HG03558 (cell line): ENCODE measurements around the gene MYH9.
"Not testable (repeated sequence)": the region's sequence is repeated elsewhere in the genome, so short reads cannot be mapped to it uniquely, and the experiment has no call there.

Experiments used
- ATAC-seq: cut with Tn5 transposase; IDR thresholded peaks from one replicate; pipeline ENCODE4 v1.9.1; 2021; ENCODE audit warnings: moderate number of reproducible peaks; ENCODE audit not compliant: unreplicated experiment; ENCODE audit errors: extremely low read depth

MYH9 gene

DNA sequence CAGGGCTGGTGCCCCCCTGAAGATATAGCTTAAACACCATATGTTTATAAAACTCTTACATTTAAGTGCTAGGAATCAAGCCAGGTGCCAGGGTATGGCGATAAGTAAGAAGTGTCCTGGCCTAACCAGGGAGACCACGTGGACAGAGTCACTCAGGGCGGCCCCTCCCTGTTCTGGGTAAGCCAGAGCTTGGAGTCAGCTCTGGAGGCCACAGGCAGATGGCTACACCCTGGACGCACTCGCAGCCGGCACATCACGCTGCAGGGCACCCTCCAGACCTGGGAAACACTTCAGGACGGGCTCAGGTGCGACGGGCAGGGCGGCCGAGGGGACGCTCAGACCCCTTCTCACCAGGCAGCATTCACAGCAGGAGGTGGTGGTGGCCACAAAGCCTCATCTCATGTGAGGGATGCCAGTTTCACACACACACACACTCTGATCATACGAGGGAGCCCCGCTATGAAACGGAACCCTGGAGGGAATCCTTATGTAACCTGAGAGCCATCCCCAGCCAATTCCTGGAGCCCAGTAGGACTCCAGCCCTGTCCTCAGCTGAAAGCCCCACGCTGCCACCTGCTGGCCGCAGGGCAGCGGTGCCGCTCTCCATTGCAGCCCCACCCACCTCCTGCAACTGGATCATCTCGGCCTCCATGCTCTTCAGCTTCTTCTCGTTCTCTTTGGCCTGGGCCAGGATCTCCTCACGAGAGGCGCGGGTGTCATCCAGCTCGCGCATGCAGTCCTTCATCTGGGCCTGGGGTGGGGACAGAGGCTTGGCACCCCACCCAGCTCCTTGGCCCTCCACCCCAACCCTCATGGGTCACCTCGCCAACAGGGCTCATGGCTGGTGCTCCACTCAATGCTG, 101.4 kb downstream of the MYH9 start:
- ATAC-seq: no peak

DNA sequence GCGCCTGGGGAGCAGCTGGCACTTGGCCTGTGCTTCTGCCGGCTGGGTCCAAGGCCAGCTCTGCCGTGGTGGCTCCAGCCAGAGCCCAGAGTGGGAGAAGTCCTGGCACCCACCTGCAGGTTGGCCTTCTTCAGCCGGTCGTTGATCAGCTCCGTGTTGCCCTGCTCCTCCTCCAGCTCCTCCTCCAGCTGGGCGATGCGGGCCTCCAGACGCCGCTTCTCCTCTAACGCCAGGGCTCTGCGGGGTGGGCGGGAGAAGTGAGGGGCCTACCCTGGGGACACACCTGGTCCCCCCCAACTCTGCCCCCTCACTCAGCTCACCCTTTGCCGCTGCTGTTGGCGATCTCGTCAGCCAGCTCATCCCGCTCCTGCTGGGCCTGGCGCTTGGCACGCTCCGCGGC, 102.2 kb downstream of the MYH9 start:
- no peak for ATAC-seq

DNA sequence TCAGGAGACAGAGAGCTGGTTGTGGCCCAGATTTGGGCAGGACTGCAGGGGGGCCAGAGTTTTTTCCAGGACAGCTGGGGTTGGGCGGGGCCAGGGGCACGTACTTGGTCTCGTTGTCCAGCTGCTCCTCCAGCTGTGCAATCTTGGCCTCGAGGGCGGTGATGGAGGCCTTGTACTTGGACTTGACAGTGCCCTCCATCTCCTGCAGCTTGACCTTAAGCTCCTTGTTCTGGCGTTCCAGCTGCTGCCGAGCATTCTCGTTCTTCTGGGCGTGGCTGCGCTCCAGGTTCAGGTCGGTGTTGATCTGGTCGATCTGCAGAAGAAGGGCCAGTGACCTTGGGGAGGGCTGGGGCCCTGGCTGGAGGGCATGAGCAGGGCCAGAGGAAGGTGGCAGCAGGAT, 102.8 kb downstream of the MYH9 start:
- no peak for ATAC-seq

DNA sequence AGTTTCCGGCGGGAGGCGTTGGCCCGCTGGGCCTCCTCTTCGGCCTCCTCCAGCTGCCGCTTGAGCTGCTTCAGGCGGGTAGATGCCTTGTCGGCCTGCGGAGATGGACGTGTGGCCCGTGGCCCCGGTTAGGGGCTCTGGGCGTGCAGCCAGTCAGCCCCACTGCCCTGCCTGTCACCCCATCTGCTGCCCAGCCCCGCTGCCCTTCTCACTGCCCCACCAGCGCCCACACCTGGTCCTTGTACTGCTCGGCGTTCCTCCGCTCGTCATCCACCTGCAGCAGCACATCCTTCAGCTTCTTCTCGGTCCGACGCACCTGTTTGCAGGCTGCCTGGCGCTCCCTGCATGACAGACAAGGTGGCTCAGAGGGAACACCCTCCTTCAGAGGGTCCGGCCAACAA, 103.6 kb downstream of the MYH9 start:
- no peak for ATAC-seq

DNA sequence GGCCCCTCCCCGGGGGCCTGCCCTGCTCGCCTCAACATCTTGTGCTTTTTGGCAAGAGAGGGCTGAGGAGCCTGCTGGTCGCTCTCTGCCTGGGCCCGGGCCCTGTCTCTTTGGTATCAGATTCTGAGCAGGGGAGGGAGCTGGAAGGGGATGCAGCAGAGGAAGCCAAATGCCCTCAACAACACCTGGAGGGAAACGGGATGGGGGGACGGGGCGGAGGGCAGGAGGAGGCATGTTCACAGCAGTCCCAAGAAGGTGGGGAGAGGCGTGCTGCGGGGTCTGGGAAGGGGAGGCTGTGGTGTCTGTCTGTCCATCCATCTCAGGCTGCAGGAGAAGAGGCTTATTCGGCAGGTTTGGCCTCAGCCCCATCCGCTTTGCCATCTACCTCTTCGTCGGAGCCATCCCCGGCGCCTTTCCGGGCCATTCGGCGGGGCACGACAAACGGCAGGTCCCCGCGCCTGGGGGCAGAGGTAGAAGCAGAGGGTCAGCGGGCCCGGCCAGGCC, 105.4 kb downstream of the MYH9 start:
- ATAC-seq: no peak

DNA sequence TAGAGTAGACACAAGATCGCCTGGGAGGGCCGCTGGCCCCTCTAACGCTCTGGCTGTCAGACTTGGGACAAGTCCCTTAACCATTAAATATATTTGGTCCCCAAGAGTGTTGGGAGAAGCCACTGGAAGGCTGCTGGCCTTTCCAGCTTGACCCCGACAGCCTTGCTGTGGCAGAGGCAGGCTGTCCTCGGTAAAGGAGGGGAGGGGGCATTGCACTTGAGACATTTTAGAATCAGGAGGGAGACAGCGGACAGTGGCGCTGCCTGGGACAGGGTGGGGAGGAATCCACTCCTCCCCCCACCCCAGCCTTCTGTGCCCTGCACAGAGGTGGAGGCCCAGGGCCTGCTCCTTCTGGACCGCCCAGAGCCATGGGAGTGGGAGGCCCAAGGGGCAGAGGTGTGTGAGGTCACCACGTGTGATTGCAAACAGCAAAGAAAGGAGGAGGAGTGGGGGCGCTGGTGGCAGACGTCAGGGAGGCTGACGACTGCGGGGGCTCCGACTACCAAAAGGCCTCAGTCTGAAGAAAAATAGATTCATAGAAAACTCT, 105.9 kb downstream of the MYH9 start:
- no peak for ATAC-seq

DNA sequence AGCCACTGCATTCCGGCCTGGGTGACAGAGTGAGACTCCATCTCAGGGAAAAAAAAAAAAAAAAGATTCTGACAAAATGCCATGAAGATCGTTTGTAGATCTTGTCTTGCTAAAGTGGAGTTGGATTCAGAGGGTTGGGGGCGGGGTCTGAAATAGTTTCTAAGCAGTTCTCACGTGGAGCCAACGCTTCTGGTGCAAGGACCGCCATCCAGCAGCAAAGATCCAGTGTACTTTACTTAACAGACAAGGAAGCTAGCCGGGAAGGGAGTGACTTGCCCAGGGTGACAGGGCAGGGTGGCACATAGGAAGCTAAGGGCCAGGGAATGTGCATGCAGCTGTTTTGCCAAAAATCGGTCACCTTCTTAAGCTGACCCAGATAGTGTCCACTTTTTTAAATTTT, 107.4 kb downstream of the MYH9 start:
- ATAC-seq: no peak

DNA sequence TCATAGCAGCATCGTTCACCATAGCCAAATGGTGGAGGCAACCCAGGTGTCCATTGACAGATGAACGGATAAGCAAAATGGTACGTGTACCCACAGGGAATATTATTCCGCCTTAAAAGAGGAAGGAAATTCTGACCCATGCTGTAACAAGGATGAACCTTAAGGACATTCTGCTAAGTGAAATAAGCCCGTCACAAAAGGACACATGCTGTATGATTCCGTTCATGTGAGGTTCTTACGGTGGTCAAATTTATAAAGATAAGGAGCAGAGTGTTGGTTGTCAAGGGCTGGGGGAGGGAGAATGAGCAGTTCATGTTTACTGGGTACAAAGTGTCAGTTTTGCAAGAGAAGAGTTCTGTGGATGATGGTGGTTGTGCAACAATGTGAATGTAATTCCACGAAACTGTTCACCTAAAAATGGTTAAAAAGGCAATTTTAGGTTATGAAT, 108.5 kb downstream of the MYH9 start:
- no peak for ATAC-seq

DNA sequence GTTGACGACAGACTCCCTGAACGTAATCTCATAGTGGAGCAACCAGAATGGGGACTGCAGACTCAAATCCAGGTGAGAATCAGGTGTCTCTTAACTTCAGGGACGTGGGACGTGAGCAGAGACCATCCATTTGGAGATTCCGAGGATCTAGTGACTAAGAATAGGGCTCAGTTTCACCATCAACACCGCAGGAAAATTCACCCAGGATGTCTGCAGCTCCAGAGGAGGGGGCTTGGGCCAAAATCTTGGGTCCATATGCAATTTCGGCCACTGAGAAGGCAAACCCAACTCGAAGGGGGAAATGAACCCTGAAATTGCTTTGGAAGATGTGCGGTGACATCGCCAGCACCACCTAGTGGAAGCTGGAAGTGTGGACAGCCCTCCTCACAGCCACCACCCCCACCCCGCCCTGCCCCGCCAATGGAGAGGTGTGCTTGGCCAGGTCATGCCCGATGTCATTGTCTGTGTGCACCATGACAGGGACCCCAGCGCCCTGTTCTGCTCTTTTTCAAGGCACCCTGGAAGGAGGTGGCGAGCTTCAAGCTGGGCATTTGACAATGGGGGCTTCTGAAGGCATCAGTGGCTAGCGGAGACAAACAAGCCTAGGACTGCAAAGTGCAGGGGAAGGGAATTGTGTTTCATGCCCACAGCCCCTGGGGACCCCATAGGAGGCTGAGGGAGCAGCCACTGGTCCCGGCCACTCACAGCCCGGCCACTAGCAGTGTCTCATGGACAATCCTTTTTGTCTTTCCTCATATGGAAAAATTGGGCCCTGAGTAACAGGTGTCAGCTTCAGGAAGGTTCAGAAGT, 110.1 kb downstream of the MYH9 start:
- ATAC-seq: no peak

DNA sequence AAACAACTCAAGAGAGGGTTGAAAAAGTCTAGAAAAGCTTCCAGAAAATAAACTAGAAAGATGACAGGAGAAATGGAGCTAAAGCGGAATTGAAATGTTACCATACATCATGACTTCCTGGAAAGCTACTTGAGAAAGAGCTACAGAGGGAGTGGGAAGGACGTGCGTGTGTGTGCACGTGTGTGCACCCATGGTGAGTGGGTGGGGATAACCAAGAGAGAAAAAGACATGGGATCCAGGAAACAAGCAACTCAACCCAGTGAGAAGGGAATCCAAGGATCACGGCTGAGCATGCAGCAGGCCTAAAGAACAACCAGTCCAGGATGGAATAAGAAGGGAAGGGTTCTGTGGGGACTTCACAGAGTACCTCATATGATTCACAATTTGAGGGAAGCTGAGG, 113.2 kb downstream of the MYH9 start:
- no peak for ATAC-seq

DNA sequence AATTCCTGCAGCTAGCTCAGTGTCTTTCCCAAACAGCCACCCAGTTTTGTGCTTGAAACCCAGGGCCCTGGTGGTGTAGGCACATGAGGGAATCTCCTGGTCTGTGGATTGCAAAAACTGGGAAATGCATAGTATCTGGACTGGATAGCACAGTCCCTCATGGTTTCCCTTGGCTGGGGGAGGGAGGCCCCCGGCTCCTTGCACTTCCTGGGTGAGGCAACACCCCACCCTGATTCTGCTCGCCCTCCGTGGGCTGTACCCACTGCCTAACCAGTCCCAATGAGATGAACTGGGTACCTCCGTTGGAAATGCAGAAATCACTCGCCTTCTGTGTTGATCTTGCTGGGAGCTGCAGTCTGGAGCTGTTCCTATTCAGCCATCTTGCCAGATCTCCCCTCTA, 115.8 kb downstream of the MYH9 start:
- not testable (repeated sequence) for ATAC-seq

DNA sequence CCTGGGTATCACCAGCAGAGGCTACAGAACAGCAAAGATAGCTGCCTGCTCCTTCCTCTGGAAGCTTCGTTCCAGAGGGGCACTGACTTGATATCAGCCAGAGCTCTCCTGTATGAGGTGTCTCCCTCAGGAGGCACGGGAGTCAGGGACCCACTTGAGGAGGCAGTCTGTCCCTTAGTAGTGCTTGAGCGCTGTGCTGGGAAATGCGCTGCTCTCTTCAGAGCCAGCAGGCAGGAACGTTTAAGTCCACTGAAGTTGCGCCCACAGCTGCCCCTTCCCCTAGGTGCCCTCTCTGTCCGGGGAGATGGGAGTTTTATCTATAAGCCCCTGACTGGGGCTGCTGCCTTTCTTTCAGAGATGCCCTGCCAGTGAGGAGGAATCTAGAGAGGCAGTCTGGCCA, 116.5 kb downstream of the MYH9 start:
- ATAC-seq: not testable (repeated sequence)

DNA sequence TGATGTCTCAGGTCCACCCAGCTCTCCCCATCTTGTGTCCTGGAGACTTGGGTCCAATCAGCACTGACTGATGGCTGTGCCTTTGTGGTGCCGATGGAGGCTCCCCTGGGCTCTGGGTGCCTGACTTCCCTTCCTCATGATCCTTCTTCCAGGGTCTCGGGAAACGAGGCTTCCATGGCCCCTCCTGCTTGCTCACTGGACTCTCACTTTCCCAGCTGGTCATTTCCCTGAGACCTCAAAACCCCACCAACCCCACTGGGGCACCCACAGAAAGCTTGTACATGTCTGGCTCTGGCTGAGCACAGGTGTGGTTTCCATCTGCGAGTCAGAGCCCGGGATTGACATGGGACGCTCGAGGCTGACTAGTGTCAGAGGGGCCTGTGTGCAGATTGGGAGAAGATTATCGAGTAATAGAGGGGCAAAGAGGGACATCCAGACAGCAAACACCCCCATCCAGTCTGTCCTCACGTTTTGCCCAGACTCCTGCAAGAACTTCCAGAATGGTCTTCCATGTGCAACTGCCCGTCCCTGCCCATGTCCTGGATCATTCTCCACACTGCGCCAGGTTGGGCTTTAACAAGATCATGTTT, 119.8 kb downstream of the MYH9 start:
- no peak for ATAC-seq

DNA sequence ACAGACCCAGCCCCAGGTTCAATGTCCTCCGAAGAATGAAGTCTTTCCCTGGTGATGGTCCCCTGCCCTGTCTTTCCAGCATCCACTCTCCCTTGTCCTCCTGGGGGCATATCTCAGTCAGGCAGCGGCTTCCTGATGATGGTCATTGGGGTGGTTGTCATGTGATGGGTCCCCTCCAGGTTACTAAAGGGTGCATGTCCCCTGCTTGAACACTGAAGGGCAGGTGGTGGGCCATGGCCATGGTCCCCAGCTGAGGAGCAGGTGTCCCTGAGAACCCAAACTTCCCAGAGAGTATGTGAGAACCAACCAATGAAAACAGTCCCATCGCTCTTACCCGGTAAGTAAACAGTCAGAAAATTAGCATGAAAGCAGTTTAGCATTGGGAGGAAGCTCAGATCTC, 120.7 kb downstream of the MYH9 start:
- no peak for ATAC-seq

DNA sequence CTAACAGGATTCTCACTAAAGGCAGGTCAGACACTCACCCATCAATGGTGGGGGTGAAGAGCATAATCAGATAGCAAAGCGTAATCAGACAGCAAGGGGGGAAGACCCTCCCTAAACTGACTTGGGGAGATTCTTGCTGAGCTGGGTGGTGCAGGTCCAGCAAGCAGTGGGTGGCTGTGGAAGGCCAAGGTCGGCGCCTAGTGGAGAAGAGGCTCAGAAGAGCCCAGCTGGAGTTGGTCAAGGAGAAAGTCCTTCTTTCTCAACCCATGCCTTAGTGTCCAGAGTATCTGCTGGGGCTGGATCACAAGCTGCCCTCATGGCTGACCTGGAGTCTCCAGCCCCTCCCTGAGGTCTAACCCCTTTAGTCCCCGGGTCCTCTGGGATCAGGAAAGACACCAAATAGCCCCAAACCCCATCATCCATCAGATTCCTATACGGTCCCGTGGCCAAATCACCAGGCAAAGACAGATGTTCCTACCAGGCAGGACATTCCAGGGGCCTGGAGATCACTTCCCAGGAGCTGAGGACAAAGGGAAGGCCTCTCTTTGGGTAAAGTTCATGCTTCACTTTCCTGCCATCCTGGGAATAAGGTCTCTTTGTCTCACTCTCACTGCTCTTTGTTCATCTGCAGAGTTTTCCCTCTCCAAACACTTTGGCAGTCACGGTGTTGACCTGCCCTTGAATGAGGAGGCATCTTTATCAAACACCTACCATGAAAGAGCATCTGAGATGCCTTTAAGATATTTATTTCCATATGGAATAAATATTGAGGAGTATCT, 123.7 kb downstream of the MYH9 start:
- ATAC-seq: not testable (repeated sequence)

DNA sequence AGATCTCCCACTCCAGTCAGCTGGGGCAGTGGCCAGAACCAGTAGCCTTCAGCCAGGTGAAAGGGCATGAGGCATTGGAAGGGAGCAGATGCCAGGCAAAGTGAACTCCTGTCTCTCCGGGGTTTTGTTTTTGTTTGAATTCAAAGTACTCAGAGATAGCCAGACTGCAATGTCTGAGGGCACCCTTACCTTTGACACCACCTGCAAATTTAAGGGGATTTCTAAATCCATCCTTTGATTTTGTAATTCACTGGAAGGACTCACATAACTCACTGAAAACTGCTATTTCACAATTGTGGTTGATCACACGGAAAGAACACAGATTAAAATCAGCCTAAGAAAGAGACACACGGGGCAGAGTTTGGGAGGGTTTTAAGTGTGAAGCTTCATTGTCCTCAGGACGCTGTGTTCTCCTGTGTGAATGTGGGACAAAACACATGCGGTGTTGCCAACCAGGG, 124.5 kb downstream of the MYH9 start:
- not testable (repeated sequence) for ATAC-seq

DNA sequence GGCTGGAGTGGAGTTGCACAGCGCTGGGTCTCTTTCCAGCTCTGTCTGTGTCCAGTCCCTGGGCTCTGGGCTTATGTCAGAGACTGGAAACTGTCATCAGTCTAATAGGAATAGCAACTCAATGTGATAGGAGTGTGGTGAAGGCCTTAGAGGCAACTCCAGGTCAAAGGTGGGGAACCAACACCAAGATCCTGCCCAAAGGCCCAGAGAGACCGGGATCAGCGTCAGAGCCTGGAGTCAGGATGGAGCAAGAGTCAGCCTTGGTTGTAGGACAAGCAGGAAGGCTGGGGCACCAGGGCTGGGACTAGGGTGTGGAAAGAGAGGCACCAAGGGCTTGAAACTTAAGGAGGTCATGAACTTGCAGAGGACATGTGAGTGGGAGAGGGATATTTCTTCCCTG, 125.5 kb downstream of the MYH9 start:
- ATAC-seq: not testable (repeated sequence)

DNA sequence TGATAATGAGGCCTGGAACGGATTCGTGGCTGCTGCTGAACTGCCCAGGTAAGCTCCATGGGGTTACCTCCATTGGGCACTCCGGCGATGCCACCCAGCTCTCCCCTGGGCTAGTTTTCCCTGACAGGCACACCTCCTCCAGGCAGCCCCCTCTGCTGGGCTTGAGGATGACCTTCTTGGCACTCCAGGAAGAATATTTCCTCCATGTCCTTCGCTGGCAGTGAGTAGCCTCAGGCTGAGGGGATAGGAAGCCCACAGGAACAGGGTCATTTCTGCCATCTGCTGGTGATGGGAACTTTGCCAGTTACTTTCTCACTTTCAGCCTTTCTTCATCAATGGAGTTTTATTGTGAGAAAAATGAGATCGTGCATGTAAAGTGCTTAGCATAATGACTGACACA, 126.1 kb downstream of the MYH9 start:
- ATAC-seq: not testable (repeated sequence)

DNA sequence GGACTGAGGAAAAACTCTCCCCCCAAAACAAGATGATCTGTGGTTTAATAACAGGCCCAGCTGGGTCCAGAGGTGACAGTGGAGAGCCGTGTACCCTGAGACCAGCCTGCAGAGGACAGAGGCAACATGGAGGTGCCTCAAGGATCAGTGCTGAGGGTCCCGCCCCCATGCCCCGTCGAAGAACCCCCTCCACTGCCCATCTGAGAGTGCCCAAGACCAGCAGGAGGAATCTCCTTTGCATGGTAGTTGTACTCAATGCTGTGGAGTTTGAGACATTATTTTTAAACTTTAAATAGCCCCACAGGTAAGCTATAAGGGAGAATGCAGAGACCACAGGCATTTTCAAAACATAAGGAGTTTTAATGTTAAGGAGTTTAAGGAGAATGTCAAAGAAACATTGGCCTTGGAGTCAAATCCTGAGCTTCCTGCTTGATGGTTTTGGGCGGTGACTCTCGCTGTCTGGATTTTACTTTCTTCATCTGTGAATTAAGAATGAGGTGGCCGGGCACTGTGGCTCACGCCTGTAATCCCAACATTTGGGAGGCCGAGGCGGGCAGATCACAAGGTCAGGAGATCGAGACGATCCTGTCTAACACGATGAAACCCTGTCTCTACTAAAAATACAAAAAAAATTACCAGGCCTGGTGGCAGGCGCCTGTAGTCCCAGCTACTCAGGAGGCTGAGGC, 128.0 kb downstream of the MYH9 start:
- ATAC-seq: no peak
